GM19035 (cell line): ENCODE results near the gene COL12A1.
A peak's percentile ranks its signal among the peaks of the same experiment; 100 is the strongest.

Experiments
- ATAC-seq: cut with Tn5 transposase; IDR thresholded peaks from one replicate; pipeline ENCODE4 v1.9.1; 2021; ENCODE audit not compliant: unreplicated experiment

COL12A1 gene

GRCh38 chr6:75205776-75206575 lies at the start of gene COL12A1:
COL12A1 (minus strand) TSS chr6:75206053; CDS start chr6:75202792, 3,261 bp downstream.
- no peak for ATAC-seq

GRCh38 chr6:75250552-75250951 lies 44.7 kb upstream of the COL12A1 start:
- ATAC-seq: no peak

GRCh38 chr6:75249837-75250236 lies 44.0 kb upstream of the COL12A1 start:
- ATAC-seq: no peak

- ATAC-seq: no peak
Observed at GRCh38 chr6:75246386-75246785, 40.5 kb upstream of the COL12A1 start.

- peak; percentile 22 for ATAC-seq
Observed at GRCh38 chr6:75244063-75244584, 38.3 kb upstream of the COL12A1 start.

GRCh38 chr6:75243333-75244062 lies 37.6 kb upstream of the COL12A1 start, which contains the start of gene COX7A2:
COX7A2 (minus strand) TSS chr6:75243801; CDS start chr6:75243734, 67 bp downstream.
- ATAC-seq: peak; percentile 95

- no peak for ATAC-seq
Observed at GRCh38 chr6:75236630-75237029, 30.8 kb upstream of the COL12A1 start.

GRCh38 chr6:75235271-75235670 lies 29.4 kb upstream of the COL12A1 start:
- no peak for ATAC-seq

- ATAC-seq: no peak
Observed at GRCh38 chr6:75234126-75234865, 28.4 kb upstream of the COL12A1 start.

- no peak for ATAC-seq
Observed at GRCh38 chr6:75233092-75233615, 27.3 kb upstream of the COL12A1 start.

- ATAC-seq: no peak
Observed at GRCh38 chr6:75230484-75231325, 24.9 kb upstream of the COL12A1 start.

GRCh38 chr6:75224303-75224926 lies 18.6 kb upstream of the COL12A1 start:
- ATAC-seq: no peak

GRCh38 chr6:75223428-75223827 lies 17.6 kb upstream of the COL12A1 start:
- ATAC-seq: no peak

GRCh38 chr6:75222261-75222660 lies 16.4 kb upstream of the COL12A1 start:
- no peak for ATAC-seq

GRCh38 chr6:75221116-75221515 lies 15.3 kb upstream of the COL12A1 start:
- ATAC-seq: no peak

- no peak for ATAC-seq
Observed at GRCh38 chr6:75220357-75220756, 14.5 kb upstream of the COL12A1 start.

- ATAC-seq: no peak
Observed at GRCh38 chr6:75219263-75219662, 13.4 kb upstream of the COL12A1 start.

- no peak for ATAC-seq
Observed at GRCh38 chr6:75217193-75217592, 11.3 kb upstream of the COL12A1 start.

GRCh38 chr6:75215291-75215690 lies 9.4 kb upstream of the COL12A1 start:
- no peak for ATAC-seq

- ATAC-seq: peak; percentile 46
Observed at GRCh38 chr6:75213732-75214131, 7.9 kb upstream of the COL12A1 start.
